ENCODE data around the gene PISD. TPM values are rescaled to one million over a fixed set of nuclear protein-coding genes. Genes with fewer than 3 reads are reported as not detected.
"Not testable (repeated sequence)": the region's sequence is repeated elsewhere in the genome, so short reads cannot be mapped to it uniquely, and the experiment has no call there.

PISD gene
- polyA plus RNA-seq, 3 donors from 2014 or later, result 16.3 to 34.8 (median 25.3) TPM

DNA sequence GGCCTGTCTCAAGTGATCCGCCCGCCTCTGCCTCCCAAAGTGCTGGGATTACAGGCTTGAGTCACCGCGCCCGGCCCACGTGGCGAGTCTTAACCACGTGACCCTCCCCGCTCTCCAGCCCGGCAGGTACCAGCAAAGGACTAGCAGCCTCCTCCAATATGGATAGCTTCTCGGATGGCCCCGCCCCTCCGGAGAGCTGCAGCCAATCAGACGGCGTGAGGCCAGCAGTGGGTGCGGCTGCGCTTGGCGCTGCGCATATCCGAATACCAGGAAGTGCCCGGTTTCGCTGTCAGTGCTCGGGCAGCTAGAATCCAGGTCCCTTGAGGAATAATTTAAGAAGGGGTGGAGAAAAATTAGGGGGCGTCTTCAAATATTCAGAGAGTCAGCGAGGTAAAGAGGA lies 14.7 kb upstream of the PISD start:
- H3K9me3 Mint-ChIP-seq, result no peaks in the 10 kb centered on the region
- no peaks in the 10 kb centered on the region for H3K36me3 Mint-ChIP-seq
- peak overlapping the region; percentile 93 to 99 (median 95) for H3K4me3 Mint-ChIP-seq
- peak; percentile 88 to 90 (median 90) for DNase-seq
- H3K27me3 Mint-ChIP-seq (ENCODE audit: low read depth in 3 of 3), result peaks cover 6 to 10% (median 6%) of the 10 kb centered on the region in 3 donors
- H3K27ac Mint-ChIP-seq, result peak overlapping the region; percentile 95 to 98 (median 95)
- peaks cover 12 to 15% of the 10 kb centered on the region in 2 donors for H3K4me1 Mint-ChIP-seq

DNA sequence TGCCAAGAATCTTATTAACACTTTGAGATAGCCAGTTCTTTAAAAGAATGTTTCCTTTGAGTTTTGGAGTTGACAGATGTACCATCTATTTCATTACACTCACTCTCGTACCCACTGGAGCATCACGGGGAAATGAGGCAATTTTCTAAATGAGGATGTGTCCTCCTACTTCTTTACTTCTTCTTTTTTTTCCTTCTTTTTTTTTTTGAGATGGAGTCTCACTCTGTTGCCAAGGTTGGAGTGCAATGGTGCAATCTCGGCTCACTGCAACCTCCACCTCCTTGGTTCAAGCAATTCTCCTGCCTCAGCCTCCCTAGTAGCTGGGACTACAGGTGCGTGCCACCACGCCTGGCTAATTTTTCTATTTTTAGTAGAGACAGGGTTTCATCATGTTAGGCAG lies 12.2 kb upstream of the PISD start:
- peaks cover 12 to 15% of the 10 kb centered on the region in 2 donors for H3K4me1 Mint-ChIP-seq
- H3K27me3 Mint-ChIP-seq (ENCODE audit: low read depth in 3 of 3); H3K9me3 Mint-ChIP-seq; H3K27ac Mint-ChIP-seq; DNase-seq; H3K4me3 Mint-ChIP-seq; H3K36me3 Mint-ChIP-seq: not testable (repeated sequence)

DNA sequence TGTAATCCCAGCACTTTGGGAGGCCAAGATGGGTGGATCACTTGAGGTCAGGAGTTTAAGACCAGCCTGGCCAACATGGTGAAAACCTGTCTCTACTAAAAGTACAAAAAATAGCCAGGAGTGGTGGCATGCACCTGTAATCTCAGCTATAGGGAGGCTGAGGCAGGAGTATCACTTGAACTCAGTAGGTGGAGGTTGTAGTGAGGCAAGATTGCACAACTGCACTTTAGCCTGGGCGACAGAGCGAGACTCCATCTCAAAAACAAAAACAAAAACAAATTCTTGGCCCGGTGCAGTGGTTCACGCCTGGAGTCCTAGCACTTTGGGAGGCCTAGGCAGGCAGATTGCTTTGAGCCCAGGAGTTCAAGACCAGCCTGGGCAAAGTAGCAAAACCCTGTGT lies 6.8 kb upstream of the PISD start:
- H3K4me1 Mint-ChIP-seq; H3K36me3 Mint-ChIP-seq; H3K27me3 Mint-ChIP-seq (ENCODE audit: low read depth in 3 of 3); DNase-seq; H3K27ac Mint-ChIP-seq; H3K9me3 Mint-ChIP-seq; H3K4me3 Mint-ChIP-seq: not testable (repeated sequence)

DNA sequence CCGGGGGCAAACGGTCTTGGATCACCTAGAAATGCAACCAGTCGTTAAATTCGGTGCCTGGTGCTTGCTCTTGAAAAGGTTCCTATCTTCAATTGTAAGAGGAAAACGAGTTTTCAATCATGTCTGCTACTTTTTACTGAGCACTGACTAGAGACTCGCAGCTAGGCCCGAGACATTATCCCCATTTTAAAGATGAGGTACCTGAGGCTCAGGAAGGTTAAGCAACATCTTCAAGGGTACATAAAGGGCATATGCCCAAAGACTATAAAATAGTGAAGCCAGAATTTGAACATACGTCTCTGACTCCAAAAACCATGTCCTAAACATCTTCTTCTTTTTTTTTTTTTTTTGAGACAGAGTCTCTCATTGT lies 638 bp upstream of the PISD start:
- peaks cover 0 to 3% (median 0%) of the 10 kb centered on the region in 3 donors for H3K36me3 Mint-ChIP-seq

DNA sequence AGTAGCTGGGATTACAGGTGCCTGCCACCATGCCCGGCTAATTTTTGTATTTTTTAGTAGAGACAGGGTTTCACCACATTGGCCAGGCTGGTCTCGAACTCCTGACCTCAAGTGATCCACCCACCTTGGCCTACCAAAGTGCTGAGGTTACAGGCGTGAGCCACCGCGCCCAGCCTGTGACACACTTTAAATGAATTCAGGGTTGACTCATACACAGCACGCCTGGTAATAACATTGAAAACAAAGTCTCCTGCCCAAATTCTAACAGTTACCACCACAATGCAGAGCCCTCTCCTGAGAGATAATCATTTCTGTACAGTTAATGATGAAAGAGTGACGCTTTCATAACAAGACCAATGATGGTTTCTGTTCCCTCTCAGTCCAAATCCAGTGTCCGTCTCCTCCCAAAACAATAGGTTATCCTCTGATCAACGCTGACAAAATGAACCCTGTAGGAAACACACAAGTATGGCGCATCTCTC lies 1.1 kb downstream of the PISD start:
- not testable (repeated sequence) for H3K36me3 Mint-ChIP-seq; H3K9me3 Mint-ChIP-seq; H3K27me3 Mint-ChIP-seq (ENCODE audit: low read depth in 3 of 3)
- peak overlapping the region; percentile 93 to 99 (median 95) for H3K27ac Mint-ChIP-seq
- peaks cover 24 to 32% of the 10 kb centered on the region in 2 donors for H3K4me1 Mint-ChIP-seq
- H3K4me3 Mint-ChIP-seq, result peak overlapping the region; percentile 96 to 100 (median 100)
- DNase-seq, result peak in 2 of 3 donors; percentile 26 to 36

More for the DNA sequence above, 638 bp upstream of the PISD start:
- Mint-ChIP-seq H3K9me3 (no peaks in the 10 kb centered on the region), H3K27ac (peak overlapping the region; percentile 93 to 99 (median 97)), H3K4me1 (peaks cover 24 to 31% of the 10 kb centered on the region in 2 donors), H3K4me3 (peak overlapping the region; percentile 96 to 100 (median 100)), H3K27me3 (ENCODE audit: low read depth in 3 of 3) (peaks cover 6 to 7% (median 7%) of the 10 kb centered on the region in 3 donors)
- DNase-seq, result no peak

DNA sequence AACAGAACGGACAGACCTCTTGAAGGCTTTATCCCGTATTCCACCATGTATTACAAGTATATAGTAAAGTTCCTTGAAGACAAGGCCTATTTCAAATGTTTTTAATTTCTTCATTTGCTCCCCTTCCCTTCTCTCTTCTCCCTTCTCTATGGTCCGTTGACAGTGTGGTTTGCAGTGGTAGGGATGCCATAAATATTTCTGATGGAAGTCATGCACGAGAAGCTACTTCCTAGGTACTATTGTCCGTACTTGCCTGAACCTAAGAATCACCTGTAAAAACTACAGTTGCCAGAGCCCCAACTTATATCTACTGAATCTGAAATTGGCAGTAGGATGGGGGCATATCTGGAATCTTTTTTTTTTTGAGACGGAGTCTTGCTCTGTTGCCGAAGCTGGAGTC lies 2.8 kb downstream of the PISD start:
- peaks cover 0 to 4% (median 0%) of the 10 kb centered on the region in 3 donors for H3K36me3 Mint-ChIP-seq
- H3K9me3 Mint-ChIP-seq, result no peaks in the 10 kb centered on the region
- H3K4me1 Mint-ChIP-seq, result peaks cover 21 to 29% of the 10 kb centered on the region in 2 donors
- DNase-seq, result no peak
- H3K4me3 Mint-ChIP-seq, result no peak overlapping the region
- H3K27me3 Mint-ChIP-seq (ENCODE audit: low read depth in 3 of 3), result peaks cover 6 to 7% (median 7%) of the 10 kb centered on the region in 3 donors
- H3K27ac Mint-ChIP-seq, result no peak overlapping the region

DNA sequence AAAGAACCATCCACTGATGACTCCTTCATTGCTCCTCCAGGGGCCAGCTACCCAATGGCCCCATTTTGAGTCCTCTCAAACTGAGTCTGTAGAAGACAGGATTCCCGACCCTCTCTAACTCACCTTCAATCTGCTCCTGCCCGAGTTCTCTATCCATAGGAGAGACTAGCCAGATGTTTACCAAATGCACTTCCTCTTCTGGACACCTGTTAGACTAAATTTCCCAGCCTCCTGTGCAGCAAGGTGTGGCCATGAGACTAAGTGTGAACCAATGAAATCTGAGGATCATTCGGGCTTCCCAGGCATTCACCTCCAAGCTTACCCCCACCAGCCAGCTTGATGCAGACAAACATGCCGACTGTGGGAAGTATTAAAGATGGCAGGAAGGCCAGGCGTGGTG lies 7.6 kb downstream of the PISD start:
- Mint-ChIP-seq H3K27me3 (ENCODE audit: low read depth in 3 of 3) (peaks cover 0 to 1% (median 0%) of the 10 kb centered on the region in 3 donors), H3K4me3 (no peak overlapping the region), H3K9me3 (no peaks in the 10 kb centered on the region), H3K36me3 (peaks cover 0 to 12% (median 0%) of the 10 kb centered on the region in 3 donors), H3K4me1 (peaks cover 4 to 17% of the 10 kb centered on the region in 2 donors), H3K27ac (peak overlapping the region in 1 of 6 donors; percentile 4)
- no peak for DNase-seq

DNA sequence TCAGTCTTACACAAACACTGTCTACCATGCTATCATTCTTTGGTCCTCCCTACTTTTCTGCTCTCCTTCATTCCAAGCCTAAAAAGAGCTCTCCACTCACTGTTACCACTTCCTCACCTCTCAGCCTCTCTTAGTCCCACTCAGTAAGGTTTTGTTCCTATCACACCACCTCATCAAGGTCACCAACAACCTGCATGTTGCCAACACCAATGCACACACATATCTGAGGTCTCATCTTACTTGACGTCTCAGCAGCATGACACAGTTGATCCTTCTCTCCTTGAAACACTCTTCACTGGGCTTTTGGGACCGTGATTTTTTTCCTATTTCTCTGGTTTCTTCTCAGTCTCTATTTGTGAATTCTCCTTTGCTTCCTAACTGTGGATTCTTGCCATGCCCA lies 8.1 kb downstream of the PISD start:
- Mint-ChIP-seq H3K27me3 (ENCODE audit: low read depth in 3 of 3) (no peaks in the 10 kb centered on the region), H3K36me3 (peaks cover 0 to 15% (median 3%) of the 10 kb centered on the region in 3 donors), H3K27ac (peak overlapping the region in 3 of 6 donors; percentile 1 to 65 (median 47)), H3K9me3 (no peaks in the 10 kb centered on the region), H3K4me3 (no peak overlapping the region), H3K4me1 (peaks cover 4 to 17% of the 10 kb centered on the region in 2 donors)
- no peak for DNase-seq

DNA sequence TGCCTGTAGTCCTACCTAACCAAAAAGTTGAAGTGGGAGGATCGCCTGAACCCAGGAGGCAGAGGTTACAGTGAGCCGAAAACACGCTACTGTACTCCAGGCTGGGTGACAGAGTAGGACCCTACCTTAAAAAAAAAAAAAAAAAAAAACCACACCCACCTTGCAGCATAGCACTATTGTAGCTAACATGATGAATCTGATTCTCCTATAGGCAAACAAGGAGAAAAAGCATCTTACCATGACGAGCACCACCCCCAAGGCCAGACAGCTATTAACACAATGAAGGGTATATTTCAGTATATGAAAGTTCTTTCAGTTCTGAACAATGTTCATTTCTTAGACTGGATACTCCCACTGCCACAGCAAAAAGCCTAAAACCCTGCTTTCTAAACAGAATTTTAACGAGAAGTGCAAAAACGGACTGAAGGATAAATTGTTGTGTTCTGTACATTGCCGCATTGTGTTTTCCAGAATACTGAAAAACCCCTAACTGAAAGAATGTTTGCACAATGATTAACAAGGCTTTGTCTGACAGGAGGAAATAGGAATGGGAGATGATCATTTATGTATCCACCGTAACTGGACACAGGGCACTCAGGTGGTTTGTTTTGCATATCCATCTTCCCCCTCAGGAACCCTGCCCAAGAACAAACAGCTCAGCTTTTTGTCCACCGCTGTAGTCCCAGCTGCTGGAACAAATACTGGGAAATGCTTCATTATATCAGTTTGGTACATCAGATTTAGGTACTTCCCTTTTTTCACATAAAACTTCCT lies 8.9 kb downstream of the PISD start:
- no peak for DNase-seq
- H3K9me3 Mint-ChIP-seq, result no peaks in the 10 kb centered on the region
- no peaks in the 10 kb centered on the region for H3K27me3 Mint-ChIP-seq (ENCODE audit: low read depth in 3 of 3)
- H3K27ac Mint-ChIP-seq, result no peak overlapping the region
- H3K4me1 Mint-ChIP-seq, result peaks cover 5 to 16% of the 10 kb centered on the region in 2 donors
- no peak overlapping the region for H3K4me3 Mint-ChIP-seq
- peaks cover 0 to 19% (median 5%) of the 10 kb centered on the region in 3 donors for H3K36me3 Mint-ChIP-seq

DNA sequence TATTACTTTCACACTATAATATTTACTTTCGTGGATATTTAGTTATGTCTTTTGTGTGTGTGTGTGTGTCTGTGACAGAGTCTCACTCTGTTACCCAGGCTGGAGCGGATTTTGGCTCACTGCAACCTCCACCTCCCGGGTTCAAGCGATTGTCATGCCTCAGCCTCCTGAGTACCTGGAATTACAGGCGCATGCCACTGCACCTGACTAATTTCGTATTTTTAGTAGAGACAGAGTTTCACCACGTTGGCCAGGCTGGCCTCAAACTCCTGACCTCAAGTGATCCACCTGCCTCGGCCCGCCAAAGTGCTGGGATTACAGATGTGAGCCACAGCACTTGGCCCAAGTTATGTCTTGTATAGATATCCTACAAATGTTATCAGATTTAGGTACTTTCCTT lies 9.9 kb downstream of the PISD start:
- peaks cover 0 to 16% (median 5%) of the 10 kb centered on the region in 3 donors for H3K36me3 Mint-ChIP-seq
- no peak overlapping the region for H3K27ac Mint-ChIP-seq
- H3K4me1 Mint-ChIP-seq, result peaks cover 2 to 11% of the 10 kb centered on the region in 2 donors
- no peak overlapping the region for H3K4me3 Mint-ChIP-seq
- H3K9me3 Mint-ChIP-seq, result no peaks in the 10 kb centered on the region
- no peak for DNase-seq
- H3K27me3 Mint-ChIP-seq (ENCODE audit: low read depth in 3 of 3), result no peaks in the 10 kb centered on the region

DNA sequence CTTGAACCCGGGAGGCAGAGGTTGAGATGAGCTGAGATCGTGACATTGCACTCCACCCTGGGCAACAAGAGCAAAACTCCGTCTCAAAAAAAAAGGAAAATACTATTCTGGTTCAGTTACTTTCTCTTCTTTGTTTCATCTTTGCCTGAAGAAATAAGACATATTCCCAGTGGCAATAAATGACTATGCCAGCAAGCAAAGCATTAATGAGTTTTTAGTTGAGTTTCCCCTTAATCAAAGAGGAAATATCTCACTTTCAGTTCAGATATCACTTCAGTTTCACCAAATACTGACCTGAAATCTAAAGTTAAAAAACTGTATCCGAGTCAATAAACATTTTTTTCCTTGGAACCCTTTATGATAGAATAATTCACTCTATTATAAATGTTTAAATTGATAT lies 10.4 kb downstream of the PISD start:
- Mint-ChIP-seq H3K27ac (no peak overlapping the region), H3K27me3 (ENCODE audit: low read depth in 3 of 3) (no peaks in the 10 kb centered on the region), H3K9me3 (no peaks in the 10 kb centered on the region), H3K4me3 (no peak overlapping the region), H3K4me1 (peaks cover 2 to 14% of the 10 kb centered on the region in 2 donors), H3K36me3 (peaks cover 0 to 16% (median 5%) of the 10 kb centered on the region in 3 donors)
- DNase-seq, result no peak

DNA sequence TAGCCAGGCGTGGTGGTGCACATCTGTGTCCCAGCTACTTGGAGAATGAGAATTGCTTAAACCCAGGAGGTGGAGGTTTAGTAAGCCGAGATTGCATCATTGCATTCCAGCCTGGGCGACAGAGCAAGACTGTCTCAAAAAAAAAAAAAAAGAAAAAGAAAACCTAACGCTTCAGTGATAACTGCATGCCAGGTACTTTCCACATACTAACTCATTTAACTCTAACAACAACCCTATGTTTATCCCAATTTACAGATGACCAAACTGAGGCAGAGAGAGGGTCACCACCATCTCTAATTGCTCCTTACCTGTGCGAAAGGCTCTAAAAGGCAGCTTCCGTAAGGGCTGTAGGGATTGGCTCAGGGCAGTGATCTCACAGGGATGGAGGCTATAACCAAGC lies 11.6 kb downstream of the PISD start:
- H3K27me3 Mint-ChIP-seq (ENCODE audit: low read depth in 3 of 3), result no peaks in the 10 kb centered on the region
- peaks cover 0 to 16% (median 5%) of the 10 kb centered on the region in 3 donors for H3K36me3 Mint-ChIP-seq
- H3K4me3 Mint-ChIP-seq, result no peak overlapping the region
- H3K9me3 Mint-ChIP-seq, result no peaks in the 10 kb centered on the region
- H3K4me1 Mint-ChIP-seq, result peaks cover 6 to 21% of the 10 kb centered on the region in 2 donors
- no peak for DNase-seq
- no peak overlapping the region for H3K27ac Mint-ChIP-seq

DNA sequence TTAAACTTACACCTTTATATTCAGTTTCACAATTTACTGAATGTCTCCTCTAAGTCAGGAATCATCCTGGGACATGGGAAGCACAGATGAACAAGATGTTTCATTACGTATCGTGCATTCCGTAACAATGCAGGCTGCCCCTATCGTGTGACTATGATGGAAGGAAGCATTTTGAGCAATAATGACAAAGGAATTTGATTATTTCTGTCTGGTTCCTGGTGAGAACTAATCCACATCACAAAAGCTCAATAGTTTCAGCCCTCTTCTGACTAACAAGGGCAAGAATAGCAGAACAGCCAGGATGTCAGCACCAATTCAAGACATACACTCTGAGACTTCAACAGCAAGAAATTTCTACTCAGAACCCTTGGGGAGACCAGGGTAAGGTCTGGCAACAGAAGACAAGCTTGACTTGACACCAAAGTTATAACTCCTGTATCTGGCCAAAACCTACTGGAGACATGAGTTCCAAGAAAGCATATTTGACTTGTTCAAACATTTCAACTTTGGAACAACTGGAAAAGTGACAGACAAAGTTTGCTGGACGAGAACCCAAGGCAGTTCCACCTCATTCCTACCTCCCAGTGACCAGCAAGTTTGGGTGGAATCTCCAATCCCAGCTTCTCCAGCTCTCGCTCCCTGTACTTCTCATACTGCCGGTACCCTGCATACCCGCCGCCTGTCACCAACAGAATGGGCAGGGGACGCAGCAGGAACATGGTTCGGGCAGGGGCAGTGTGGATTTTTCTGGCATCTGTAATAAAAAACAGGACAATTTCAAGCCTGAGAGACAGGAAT lies 14.3 kb downstream of the PISD start:
- Mint-ChIP-seq H3K27ac (no peak overlapping the region), H3K4me1 (peaks cover 5 to 11% of the 10 kb centered on the region in 2 donors), H3K4me3 (no peak overlapping the region), H3K27me3 (ENCODE audit: low read depth in 3 of 3) (no peaks in the 10 kb centered on the region), H3K36me3 (peaks cover 0 to 11% (median 5%) of the 10 kb centered on the region in 3 donors), H3K9me3 (no peaks in the 10 kb centered on the region)
- DNase-seq, result no peak

DNA sequence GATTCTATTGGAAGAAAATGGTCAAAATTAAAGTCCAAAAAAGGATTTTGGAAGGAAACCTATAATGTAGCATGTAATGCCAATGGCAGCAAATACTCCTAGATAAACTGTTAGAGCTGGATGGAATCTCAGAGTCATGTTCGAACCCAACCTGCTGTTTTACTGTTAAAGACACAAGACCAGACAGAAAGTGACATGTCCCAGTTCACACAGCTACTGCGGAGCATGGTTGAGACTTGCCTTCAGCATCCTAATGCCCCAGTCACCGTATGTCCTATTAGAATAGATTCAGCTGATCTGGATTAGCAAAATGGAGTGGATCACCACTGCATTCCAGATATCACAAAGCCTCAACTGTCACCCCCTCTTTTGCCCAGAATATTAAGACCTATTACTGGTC lies 14.9 kb downstream of the PISD start:
- peaks cover 0 to 11% (median 5%) of the 10 kb centered on the region in 3 donors for H3K36me3 Mint-ChIP-seq
- H3K4me3 Mint-ChIP-seq, result no peak overlapping the region
- no peak overlapping the region for H3K27ac Mint-ChIP-seq
- peaks cover 5 to 11% of the 10 kb centered on the region in 2 donors for H3K4me1 Mint-ChIP-seq
- DNase-seq, result no peak
- no peaks in the 10 kb centered on the region for H3K9me3 Mint-ChIP-seq
- no peaks in the 10 kb centered on the region for H3K27me3 Mint-ChIP-seq (ENCODE audit: low read depth in 3 of 3)

Measured in immature natural killer cell (primary cell).